ENCODE measurements around the gene CDKN1C.

Gene CDKN1C

GRCh38 chr11:2870969-2871680 is 14.4 kb downstream of the CDKN1C start:
- Histone ChIP-seq H3K36me3 (no peaks in the 10 kb centered on the region; the same call in 1 of the 2 replicates), H3K4me2 (peak overlapping the region; percentile 71), H4K20me1 (no peaks in the 10 kb centered on the region), H3K9ac (no peak overlapping the region), H3K4me1 (peaks cover 45% of the 10 kb centered on the region), H3K27me3 (peaks cover 38% of the 10 kb centered on the region), H3K27ac (no peak overlapping the region), H3K4me3 (no peak overlapping the region), H3K9me3 (peaks cover 19% of the 10 kb centered on the region)
- TF ChIP-seq Cebpa-rat (IDR thresholded peaks at IDR 0.05): no peak

GRCh38 chr11:2870460-2870859 is 15.1 kb downstream of the CDKN1C start:
- peaks cover 38% of the 10 kb centered on the region for H3K27me3 ChIP-seq
- no peaks in the 10 kb centered on the region for H4K20me1 ChIP-seq
- H3K27ac ChIP-seq: no peak overlapping the region
- H3K4me3 ChIP-seq: no peak overlapping the region
- no peak overlapping the region for H3K9ac ChIP-seq
- no peak for TF ChIP-seq Cebpa-rat (IDR thresholded peaks at IDR 0.05)
- peaks cover 17% of the 10 kb centered on the region for H3K9me3 ChIP-seq
- peak overlapping the region; percentile 71 for H3K4me2 ChIP-seq
- peaks cover 45% of the 10 kb centered on the region for H3K4me1 ChIP-seq
- H3K36me3 ChIP-seq: no peaks in the 10 kb centered on the region; the same call in 1 of the 2 replicates

GRCh38 chr11:2869561-2870427 is 15.8 kb downstream of the CDKN1C start:
- H3K4me3 ChIP-seq: no peak overlapping the region
- peaks cover 10% of the 10 kb centered on the region for H3K9me3 ChIP-seq
- TF ChIP-seq Cebpa-rat (IDR thresholded peaks at IDR 0.05): no peak
- H3K36me3 ChIP-seq: no peaks in the 10 kb centered on the region; the same call in 1 of the 2 replicates
- no peak overlapping the region for H3K9ac ChIP-seq
- H4K20me1 ChIP-seq: no peaks in the 10 kb centered on the region
- peaks cover 47% of the 10 kb centered on the region for H3K4me1 ChIP-seq
- no peak overlapping the region for H3K4me2 ChIP-seq
- peaks cover 38% of the 10 kb centered on the region for H3K27me3 ChIP-seq
- no peak overlapping the region for H3K27ac ChIP-seq

GRCh38 chr11:2869134-2869526 is 16.4 kb downstream of the CDKN1C start:
- H3K27me3 ChIP-seq: peaks cover 38% of the 10 kb centered on the region

GRCh38 chr11:2868506-2869133 is 17.0 kb downstream of the CDKN1C start:
- no peak overlapping the region for H3K27ac ChIP-seq
- no peak overlapping the region for H3K9ac ChIP-seq
- no peaks in the 10 kb centered on the region for H3K36me3 ChIP-seq
- TF ChIP-seq Cebpa-rat (IDR thresholded peaks at IDR 0.05): no peak
- no peaks in the 10 kb centered on the region; the same call in 1 of the 2 replicates for H3K9me3 ChIP-seq
- H3K27me3 ChIP-seq: peaks cover 38% of the 10 kb centered on the region
- no peaks in the 10 kb centered on the region for H4K20me1 ChIP-seq
- H3K4me3 ChIP-seq: no peak overlapping the region
- peak overlapping the region; percentile 32 for H3K4me2 ChIP-seq
- H3K4me1 ChIP-seq: peaks cover 59% of the 10 kb centered on the region

More at GRCh38 chr11:2869134-2869526, 16.4 kb downstream of the CDKN1C start:
- Histone ChIP-seq H3K4me3 (no peak overlapping the region), H3K9me3 (peaks cover 4% of the 10 kb centered on the region), H4K20me1 (no peaks in the 10 kb centered on the region), H3K27ac (no peak overlapping the region), H3K4me2 (peak overlapping the region; percentile 32; the same call in 1 of the 2 replicates), H3K9ac (no peak overlapping the region), H3K4me1 (peaks cover 54% of the 10 kb centered on the region), H3K36me3 (no peaks in the 10 kb centered on the region)
- TF ChIP-seq Cebpa-rat (IDR thresholded peaks at IDR 0.05): no peak

- peaks cover 66% of the 10 kb centered on the region for H3K4me1 ChIP-seq
- H3K9me3 ChIP-seq: no peaks in the 10 kb centered on the region
- peaks cover 38% of the 10 kb centered on the region for H3K27me3 ChIP-seq
- no peak overlapping the region for H3K27ac ChIP-seq
- no peaks in the 10 kb centered on the region for H4K20me1 ChIP-seq
- H3K36me3 ChIP-seq: no peaks in the 10 kb centered on the region
- H3K4me3 ChIP-seq: no peak overlapping the region
- no peak overlapping the region for H3K9ac ChIP-seq
- no peak for TF ChIP-seq Cebpa-rat (IDR thresholded peaks at IDR 0.05)
- H3K4me2 ChIP-seq: peak overlapping the region; percentile 30; the same call in 1 of the 2 replicates
Measured at GRCh38 chr11:2867722-2868505, 17.7 kb downstream of the CDKN1C start.

- H3K4me2 ChIP-seq: no peak overlapping the region
- peaks cover 63% of the 10 kb centered on the region for H3K4me1 ChIP-seq
- no peak for TF ChIP-seq Cebpa-rat (IDR thresholded peaks at IDR 0.05)
Measured at GRCh38 chr11:2867142-2867541, 18.4 kb downstream of the CDKN1C start.

GRCh38 chr11:2865922-2866577 is 19.5 kb downstream of the CDKN1C start:
- H3K4me3 ChIP-seq: no peak overlapping the region
- TF ChIP-seq Cebpa-rat (IDR thresholded peaks at IDR 0.05): no peak
- no peaks in the 10 kb centered on the region for H3K36me3 ChIP-seq
- H3K27ac ChIP-seq: no peak overlapping the region
- no peak overlapping the region for H3K9ac ChIP-seq
- H3K27me3 ChIP-seq: peaks cover 38% of the 10 kb centered on the region
- no peaks in the 10 kb centered on the region for H3K9me3 ChIP-seq
- peaks cover 52% of the 10 kb centered on the region for H3K4me1 ChIP-seq
- no peak overlapping the region for H3K4me2 ChIP-seq
- H4K20me1 ChIP-seq: no peaks in the 10 kb centered on the region

More at GRCh38 chr11:2867142-2867541, 18.4 kb downstream of the CDKN1C start:
- no peaks in the 10 kb centered on the region for H4K20me1 ChIP-seq
- H3K27ac ChIP-seq: no peak overlapping the region
- H3K27me3 ChIP-seq: peaks cover 38% of the 10 kb centered on the region
- H3K36me3 ChIP-seq: no peaks in the 10 kb centered on the region
- H3K4me3 ChIP-seq: no peak overlapping the region
- H3K9me3 ChIP-seq: no peaks in the 10 kb centered on the region
- H3K9ac ChIP-seq: no peak overlapping the region

Data from BLaER1 (cell line).